Measurements from ENCODE around the gene CACNA1E.

- TF ChIP-seq CTCF (conservative IDR thresholded peaks at IDR 0.05; ENCODE audit: low read length) (no peak), EZH2phosphoT487 (IDR thresholded peaks at IDR 0.05; ENCODE audit: borderline replicate concordance) (no peak)
Measured at GRCh38 chr1:181765451-181766026, 282.2 kb downstream of the CACNA1E start.

All from Loucy (cell line).